ENCODE measurements around the gene TAF5L.

DNA sequence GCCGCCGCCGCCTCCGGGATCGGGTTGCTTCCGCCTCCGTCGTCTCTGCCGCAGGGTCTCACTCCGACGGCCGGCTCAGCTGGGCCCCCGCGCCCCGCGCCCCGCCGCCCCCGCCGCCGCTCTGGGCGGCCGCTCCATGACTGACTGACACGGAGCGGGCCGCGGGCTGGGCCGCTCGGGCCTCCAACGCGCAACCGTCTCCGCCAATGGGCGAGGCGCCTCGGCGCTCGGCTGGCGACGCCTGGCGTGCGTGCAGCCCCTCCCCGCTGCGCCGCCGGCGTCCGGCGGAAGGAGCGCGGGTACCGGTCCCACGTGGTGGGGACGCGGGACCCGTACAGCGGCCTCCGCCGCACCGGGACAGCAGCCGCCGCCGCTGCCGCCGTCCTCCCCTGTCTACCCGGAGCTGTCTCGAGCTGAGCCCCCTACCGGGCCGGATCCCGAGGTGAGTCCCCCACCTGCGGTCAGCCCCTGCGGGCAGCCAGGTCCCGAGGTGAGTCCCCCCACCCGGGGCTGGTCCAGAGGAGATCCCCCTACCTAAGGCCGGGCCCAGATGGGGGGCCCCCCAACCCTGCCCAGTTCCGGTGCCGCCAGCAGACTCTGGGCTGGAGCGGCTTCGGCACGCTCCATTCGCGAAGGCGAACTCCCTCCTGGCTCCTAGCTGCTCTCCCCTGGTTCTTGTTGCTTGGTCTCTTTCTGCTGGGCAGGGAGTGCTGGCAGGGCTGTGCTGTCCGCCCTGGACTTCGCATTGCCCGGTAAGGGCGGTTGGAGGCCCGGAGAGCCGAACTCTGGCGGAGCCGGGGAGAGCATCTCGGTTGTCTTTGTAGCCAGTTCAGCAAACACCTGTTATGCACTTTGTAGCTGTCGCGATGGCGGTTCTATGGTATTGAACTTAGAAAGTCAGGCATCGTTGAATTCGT, at the start of gene TAF5L, which contains the start of gene URB2:
- peak in 1 of 3 donors; percentile 0 for TF ChIP-seq POLR2A (IDR thresholded peaks at IDR 0.05)
- TF ChIP-seq, protein P1, sequence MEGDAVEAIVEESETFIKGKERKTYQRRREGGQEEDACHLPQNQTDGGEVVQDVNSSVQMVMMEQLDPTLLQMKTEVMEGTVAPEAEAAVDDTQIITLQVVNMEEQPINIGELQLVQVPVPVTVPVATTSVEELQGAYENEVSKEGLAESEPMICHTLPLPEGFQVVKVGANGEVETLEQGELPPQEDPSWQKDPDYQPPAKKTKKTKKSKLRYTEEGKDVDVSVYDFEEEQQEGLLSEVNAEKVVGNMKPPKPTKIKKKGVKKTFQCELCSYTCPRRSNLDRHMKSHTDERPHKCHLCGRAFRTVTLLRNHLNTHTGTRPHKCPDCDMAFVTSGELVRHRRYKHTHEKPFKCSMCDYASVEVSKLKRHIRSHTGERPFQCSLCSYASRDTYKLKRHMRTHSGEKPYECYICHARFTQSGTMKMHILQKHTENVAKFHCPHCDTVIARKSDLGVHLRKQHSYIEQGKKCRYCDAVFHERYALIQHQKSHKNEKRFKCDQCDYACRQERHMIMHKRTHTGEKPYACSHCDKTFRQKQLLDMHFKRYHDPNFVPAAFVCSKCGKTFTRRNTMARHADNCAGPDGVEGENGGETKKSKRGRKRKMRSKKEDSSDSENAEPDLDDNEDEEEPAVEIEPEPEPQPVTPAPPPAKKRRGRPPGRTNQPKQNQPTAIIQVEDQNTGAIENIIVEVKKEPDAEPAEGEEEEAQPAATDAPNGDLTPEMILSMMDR (IDR thresholded peaks at IDR 0.05 in 8 of 11, conservative IDR thresholded peaks at IDR 0.05 in 3 of 11) = peak in 2 of 11 experiments; percentile 23 to 41

All from spleen (tissue), 7 donors.